GM19397 (cell line): Measurements from ENCODE around the gene NAA10.

Experiments
- ATAC-seq: cut with Tn5 transposase; IDR thresholded peaks from one replicate; pipeline ENCODE4 v1.9.1; 2021; ENCODE audit warnings: mild to moderate bottlenecking, moderate library complexity; ENCODE audit not compliant: unreplicated experiment

NAA10 gene

GRCh38 chrX:153967536-153968224 is 32.8 kb upstream of the NAA10 start:
- no peak for ATAC-seq

DNA sequence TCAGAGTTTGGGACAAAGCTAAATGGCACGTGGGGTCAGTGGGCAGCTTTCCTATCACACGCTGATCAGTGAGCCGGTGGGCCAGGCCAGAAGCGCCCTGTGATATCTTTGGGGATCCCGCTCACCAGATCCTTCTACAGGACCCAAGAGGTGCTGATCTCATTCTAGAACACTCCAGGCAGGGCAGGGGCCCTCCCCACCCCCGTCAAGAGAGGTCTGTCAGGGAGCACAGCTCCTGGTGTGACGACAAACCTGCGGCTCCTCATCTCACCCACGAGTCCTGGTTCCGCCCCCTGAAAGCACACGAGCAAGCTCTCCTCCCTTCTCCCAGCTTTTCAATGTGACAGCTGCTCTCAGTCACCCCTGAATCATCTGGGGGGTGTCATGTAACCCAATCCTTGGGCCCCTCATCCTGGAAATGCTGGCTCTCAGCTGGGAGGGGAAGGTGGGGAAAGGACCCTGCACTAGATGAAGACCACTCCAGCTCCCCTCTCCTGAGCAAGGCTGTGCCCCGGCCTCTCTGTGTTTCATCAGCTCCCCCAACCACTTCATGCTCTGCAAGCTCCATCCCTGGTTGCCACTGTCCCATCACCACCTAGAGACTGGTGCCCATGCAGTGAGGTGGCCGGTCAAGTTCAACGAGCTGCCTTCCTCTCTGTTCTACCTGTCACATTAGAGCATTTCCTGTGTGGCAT is 32.2 kb upstream of the NAA10 start:
- ATAC-seq = no peak

GRCh38 chrX:153966283-153966688 is 31.4 kb upstream of the NAA10 start:
- no peak for ATAC-seq

- ATAC-seq = no peak
Measured at GRCh38 chrX:153965406-153965805, 30.6 kb upstream of the NAA10 start.

GRCh38 chrX:153964105-153964504 is 29.3 kb upstream of the NAA10 start:
- ATAC-seq = no peak

- ATAC-seq = no peak
Measured at GRCh38 chrX:153963546-153963945, 28.7 kb upstream of the NAA10 start.

DNA sequence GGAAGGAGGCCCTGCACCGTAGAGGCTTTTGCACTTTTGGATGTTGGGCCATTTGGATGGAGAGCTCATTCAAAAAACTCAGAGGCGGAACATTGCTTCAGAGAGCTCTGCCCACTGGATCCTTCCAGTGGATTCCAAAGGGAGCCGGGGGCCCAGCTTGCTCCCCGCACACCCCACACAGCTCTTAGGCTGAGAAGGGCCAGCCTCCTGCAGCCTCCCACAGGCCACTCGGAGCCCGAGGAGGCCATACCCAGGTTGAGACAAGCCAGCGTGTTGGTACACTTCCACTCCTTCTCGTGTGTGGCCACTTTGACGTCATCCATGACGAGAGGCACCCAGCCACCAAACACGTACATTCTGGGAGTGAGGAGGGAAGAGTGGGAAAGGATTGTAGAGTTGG is 26.5 kb upstream of the NAA10 start:
- ATAC-seq = no peak

- no peak for ATAC-seq
Measured at GRCh38 chrX:153960786-153961185, 25.9 kb upstream of the NAA10 start.

GRCh38 chrX:153960077-153960476 is 25.2 kb upstream of the NAA10 start:
- ATAC-seq = no peak

- no peak for ATAC-seq
Measured at GRCh38 chrX:153959649-153960048, 24.8 kb upstream of the NAA10 start.

DNA sequence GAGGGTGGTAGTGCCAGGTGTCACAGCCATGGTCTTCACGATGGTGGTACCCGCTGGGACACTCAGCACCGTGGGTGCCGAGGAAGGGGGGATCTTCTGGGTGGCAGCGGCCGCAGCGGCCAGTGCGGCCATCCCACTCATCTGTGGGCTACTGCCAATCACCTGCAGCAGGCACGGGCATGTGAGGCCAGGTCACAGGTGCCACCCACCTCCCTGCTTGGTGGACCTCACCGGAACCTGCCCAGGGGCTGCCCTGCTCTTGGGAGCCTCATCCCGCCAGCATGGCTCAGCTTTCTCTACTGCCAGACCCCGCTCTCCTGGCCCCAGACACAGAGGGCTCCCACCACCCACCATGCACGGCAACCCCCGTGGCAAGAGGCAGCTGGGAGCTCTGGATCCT is 23.8 kb upstream of the NAA10 start:
- ATAC-seq = no peak

GRCh38 chrX:153957224-153957623 is 22.4 kb upstream of the NAA10 start:
- ATAC-seq = no peak

GRCh38 chrX:153956044-153956907 is 21.4 kb upstream of the NAA10 start:
- no peak for ATAC-seq

GRCh38 chrX:153955228-153955732 is 20.4 kb upstream of the NAA10 start:
- no peak for ATAC-seq

DNA sequence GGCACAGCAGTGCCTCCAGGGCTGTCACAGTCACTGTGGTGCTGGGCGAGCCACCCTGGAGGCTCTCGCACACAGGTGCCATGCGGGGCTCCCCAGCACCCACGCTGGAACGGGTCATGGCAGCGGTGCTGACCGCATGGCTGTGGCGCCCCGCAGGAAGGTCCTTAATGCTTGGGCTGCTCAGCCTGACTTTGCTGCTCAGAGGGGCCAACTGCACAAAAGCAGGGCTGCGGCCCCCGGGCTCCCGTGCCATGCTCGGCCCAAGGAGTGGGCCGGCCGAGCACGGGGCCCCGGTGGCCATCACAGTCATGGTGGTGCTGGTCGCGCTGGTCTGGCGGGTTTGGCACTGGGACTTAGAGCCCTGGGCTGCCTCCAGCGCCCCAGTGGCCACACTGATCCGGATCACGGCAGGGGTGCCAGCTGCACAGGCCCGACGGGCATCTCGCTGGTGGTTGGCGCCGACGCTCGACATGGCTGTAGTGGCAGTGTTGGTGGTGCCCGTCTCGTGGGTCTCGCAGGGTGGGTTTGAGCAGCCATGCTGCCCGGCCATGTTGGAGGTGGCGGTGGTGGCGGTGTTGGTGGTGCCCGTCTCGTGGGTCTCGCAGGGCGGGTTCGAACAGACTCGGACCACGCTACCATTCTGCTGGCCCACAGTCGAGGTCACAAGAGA is 19.9 kb upstream of the NAA10 start:
- no peak for ATAC-seq

- ATAC-seq = no peak
Measured at GRCh38 chrX:153953892-153954557, 19.2 kb upstream of the NAA10 start.

DNA sequence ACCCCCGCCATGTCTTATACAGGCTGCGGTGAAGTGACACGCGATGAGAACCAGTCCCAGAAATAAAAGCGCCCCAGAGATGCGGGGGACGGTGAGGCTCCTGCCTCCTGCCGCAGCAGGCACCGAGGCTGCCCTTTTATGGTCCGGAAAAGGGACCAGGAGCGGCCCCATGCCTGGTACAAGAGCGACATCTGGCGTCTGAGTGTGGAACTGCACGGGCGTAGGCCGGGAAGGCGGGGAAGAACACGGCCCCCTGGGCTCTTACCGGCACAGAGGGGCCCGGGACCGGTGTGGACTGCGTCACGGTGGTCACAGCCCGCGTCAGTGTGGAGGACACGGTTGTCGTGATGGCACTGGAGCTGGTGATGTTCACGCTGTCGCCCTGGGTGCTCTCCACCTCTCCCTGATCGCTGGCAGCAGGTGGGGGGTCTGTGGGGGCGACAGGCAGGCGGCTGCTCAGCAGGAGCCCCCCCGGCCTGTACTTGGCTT is 18.5 kb upstream of the NAA10 start:
- ATAC-seq = no peak

- no peak for ATAC-seq
Measured at GRCh38 chrX:153952373-153953026, 17.7 kb upstream of the NAA10 start.

DNA sequence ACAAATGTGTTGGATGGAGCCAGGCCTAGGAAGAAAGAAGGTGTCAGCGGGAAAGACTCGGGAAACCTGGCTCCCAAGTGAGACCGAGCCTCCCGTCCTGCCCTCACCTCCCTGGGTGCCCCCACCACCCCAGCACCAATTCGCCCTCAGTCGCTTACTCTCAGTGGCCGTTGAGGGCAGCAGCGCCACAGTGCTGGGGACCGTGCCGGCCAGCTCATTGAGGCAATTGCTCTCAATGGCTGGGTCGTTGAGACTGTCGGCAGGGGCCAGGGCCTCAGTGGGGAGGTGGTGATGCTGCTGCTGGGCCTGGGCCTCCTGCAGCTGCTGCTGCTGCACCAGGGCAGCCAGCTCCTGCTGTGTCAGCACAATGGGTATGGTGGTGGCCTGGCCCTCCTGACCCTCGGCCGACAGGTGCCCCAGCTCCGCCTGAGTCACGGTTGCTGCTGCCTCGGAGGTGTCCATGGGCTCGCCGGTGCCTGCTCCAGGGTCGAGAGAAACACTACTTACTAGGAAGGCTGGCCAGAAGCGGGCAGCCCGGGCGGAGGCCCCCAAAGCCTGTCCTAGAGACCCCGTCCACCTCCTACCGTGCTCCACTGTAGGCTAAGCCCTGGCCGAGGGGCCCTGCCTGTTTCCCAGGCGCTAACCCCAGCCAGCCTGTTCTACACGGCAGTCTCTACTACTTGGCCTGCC is 17.0 kb upstream of the NAA10 start:
- no peak for ATAC-seq
